ENCODE data around the gene PRKCE.

PRKCE gene

GRCh38 chr2:45962177-45962921 is 310.9 kb downstream of the PRKCE start:
- DNase-seq (ENCODE audit: low read depth), result peak; percentile 53
- H3K4me3 ChIP-seq (ENCODE audit: control insufficient read depth, low read depth, low read length), result no peak overlapping the region
- TF ChIP-seq, protein P1, sequence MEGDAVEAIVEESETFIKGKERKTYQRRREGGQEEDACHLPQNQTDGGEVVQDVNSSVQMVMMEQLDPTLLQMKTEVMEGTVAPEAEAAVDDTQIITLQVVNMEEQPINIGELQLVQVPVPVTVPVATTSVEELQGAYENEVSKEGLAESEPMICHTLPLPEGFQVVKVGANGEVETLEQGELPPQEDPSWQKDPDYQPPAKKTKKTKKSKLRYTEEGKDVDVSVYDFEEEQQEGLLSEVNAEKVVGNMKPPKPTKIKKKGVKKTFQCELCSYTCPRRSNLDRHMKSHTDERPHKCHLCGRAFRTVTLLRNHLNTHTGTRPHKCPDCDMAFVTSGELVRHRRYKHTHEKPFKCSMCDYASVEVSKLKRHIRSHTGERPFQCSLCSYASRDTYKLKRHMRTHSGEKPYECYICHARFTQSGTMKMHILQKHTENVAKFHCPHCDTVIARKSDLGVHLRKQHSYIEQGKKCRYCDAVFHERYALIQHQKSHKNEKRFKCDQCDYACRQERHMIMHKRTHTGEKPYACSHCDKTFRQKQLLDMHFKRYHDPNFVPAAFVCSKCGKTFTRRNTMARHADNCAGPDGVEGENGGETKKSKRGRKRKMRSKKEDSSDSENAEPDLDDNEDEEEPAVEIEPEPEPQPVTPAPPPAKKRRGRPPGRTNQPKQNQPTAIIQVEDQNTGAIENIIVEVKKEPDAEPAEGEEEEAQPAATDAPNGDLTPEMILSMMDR (IDR thresholded peaks at IDR 0.05; ENCODE audit: control insufficient read depth, insufficient read depth, low read depth, low read length, missing control alignments), result no peak

GRCh38 chr2:45963816-45964215 is 312.3 kb downstream of the PRKCE start:
- TF ChIP-seq, protein P1 (IDR thresholded peaks at IDR 0.05; ENCODE audit: control insufficient read depth, insufficient read depth, low read depth, low read length, missing control alignments), result no peak
- H3K4me3 ChIP-seq (ENCODE audit: control insufficient read depth, low read depth, low read length), result no peak overlapping the region
- DNase-seq (ENCODE audit: low read depth), result no peak

DNA sequence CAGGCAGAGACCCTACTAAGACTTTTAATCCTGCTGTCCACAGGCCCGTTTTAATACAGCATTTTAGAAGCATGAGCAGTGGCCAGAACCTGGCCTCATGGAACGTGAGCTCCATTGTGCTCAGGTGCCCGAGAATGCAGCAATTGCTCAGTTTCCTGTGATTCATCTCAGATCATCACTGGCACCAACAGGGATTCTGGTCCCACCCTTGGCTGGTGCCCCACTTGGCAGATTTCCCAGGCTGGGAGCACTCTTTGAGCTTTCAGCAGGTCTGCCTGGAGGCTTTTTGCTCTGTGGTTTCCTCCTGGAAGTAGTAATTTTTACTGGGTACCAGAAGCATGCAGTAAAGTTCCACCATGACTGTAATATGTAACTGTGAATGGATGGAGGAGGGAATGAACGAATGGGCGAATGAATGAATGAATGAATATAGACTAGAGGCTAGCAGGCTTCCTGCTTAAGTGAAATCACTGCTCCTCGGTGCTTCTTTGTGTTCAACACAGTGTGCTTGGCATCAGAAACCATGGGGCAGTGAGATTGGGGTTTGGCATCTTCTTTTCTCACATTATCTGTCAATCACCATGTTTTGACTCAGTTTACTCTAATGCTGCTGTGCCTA is 312.9 kb downstream of the PRKCE start:
- peak; percentile 80 for DNase-seq (ENCODE audit: low read depth)
- no peak overlapping the region for H3K4me3 ChIP-seq (ENCODE audit: control insufficient read depth, low read depth, low read length)
- TF ChIP-seq, protein P1 (IDR thresholded peaks at IDR 0.05; ENCODE audit: control insufficient read depth, insufficient read depth, low read depth, low read length, missing control alignments), result no peak

GRCh38 chr2:45964906-45965305 is 313.4 kb downstream of the PRKCE start:
- no peak overlapping the region for H3K4me3 ChIP-seq (ENCODE audit: control insufficient read depth, low read depth, low read length)
- TF ChIP-seq, protein P1 (IDR thresholded peaks at IDR 0.05; ENCODE audit: control insufficient read depth, insufficient read depth, low read depth, low read length, missing control alignments), result no peak
- DNase-seq (ENCODE audit: low read depth), result no peak

GRCh38 chr2:45965871-45966498 is 314.5 kb downstream of the PRKCE start:
- no peak overlapping the region for H3K4me3 ChIP-seq (ENCODE audit: control insufficient read depth, low read depth, low read length)
- TF ChIP-seq, protein P1 (IDR thresholded peaks at IDR 0.05; ENCODE audit: control insufficient read depth, insufficient read depth, low read depth, low read length, missing control alignments), result no peak
- no peak for DNase-seq (ENCODE audit: low read depth)

DNA sequence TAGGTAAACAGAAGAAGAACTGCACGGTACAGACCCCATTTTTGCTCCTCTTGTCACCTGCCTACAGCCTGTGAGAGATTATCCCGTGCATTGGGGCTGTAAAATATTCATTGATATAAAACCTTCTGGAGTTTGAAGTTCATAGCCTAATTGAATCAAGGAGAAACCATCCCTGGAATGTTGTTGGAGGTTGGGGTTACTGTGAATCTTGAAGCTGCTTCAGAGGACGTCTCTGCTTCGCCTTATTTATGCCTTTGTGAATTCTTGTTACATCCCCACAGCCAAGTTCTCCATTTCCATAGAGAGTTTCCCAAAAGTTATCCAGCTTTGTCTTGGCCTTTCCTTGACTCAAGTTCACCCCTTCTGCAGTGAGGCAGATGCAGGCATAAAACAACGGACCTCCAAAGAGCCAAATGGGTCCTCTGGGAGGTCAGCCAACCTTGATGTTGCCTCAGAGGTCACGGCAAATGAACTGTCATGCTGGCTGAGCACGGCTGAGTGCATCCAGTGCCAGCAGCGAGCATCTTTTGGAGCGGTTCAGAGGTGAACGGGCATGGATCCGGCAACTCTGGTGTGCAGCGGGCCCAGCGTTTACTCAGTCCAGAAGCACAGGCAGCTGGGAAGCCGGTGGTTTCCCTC is 317.6 kb downstream of the PRKCE start:
- no peak overlapping the region for H3K4me3 ChIP-seq (ENCODE audit: control insufficient read depth, low read depth, low read length)
- TF ChIP-seq, protein P1 (IDR thresholded peaks at IDR 0.05; ENCODE audit: control insufficient read depth, insufficient read depth, low read depth, low read length, missing control alignments), result no peak
- DNase-seq (ENCODE audit: low read depth), result no peak
